Measurements from ENCODE around the gene ANO2.

ANO2 gene

DNA sequence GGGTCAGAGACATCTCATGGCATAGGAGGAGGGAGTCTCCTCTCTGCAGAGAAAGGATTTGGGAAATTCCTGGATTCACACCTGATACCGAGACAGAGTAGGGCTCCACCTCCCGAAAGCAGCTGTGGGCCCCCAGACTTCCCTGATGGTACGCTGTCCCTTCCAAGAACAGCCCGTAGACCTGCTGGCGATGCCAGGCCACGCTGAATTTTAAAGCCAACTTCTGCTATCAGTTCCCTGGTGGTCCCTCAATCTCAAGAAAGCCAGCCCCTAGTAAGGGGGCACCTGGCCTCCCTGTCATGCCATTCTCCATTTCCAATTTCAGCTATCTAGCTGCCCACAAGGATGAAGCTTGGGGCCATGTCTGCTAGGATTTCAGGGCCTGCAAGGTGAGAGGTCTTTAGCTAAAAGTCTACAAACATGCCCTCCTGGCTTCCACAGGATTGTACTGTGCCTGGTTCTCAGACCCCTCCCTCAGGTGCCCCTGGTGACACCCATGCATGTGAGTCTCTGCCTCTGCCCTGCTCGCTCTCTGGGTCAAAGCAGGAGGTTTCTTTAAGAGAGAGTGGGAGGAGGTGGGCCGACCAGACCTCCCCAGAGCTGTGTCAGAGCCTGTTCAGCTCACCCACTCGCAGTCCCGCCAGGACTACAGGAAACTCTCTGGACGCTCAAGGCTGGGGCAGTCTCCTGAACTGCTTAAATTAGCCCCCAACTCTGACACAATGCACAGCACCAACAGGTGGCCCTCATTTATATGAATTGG is 30.5 kb downstream of the ANO2 start:
- DNase-seq (ENCODE audit: low read depth, low spot score), result no peak
- in situ Hi-C loops (cut with HindIII; ENCODE audit: low sequenced_read_pairs), result no loop called here
- no peak overlapping the region for H3K4me3 ChIP-seq (ENCODE audit: low read depth, low read length)
- TF ChIP-seq, protein P1, sequence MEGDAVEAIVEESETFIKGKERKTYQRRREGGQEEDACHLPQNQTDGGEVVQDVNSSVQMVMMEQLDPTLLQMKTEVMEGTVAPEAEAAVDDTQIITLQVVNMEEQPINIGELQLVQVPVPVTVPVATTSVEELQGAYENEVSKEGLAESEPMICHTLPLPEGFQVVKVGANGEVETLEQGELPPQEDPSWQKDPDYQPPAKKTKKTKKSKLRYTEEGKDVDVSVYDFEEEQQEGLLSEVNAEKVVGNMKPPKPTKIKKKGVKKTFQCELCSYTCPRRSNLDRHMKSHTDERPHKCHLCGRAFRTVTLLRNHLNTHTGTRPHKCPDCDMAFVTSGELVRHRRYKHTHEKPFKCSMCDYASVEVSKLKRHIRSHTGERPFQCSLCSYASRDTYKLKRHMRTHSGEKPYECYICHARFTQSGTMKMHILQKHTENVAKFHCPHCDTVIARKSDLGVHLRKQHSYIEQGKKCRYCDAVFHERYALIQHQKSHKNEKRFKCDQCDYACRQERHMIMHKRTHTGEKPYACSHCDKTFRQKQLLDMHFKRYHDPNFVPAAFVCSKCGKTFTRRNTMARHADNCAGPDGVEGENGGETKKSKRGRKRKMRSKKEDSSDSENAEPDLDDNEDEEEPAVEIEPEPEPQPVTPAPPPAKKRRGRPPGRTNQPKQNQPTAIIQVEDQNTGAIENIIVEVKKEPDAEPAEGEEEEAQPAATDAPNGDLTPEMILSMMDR (IDR thresholded peaks at IDR 0.05; ENCODE audit: low read depth, low read length), result no peak

DNA sequence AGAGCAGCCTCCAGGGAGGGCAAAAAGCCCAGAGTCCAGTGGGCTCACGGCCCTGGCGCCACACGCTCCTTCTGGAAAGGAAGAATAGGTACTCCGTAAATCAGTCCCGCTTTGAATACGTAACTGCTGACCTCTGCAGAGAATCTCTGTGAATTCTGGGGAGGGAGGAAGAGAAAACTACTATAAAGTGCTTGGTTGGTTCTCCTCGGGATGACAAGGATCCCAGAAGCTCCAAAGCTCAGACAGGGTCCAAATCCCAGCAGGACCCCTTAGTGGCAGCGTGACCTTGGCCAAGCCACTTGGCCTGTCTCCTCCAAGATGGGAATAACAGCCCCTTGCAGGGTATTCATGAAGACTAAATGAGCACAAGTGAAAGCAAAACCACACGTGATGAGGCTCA is 31.7 kb downstream of the ANO2 start:
- no peak for DNase-seq (ENCODE audit: low read depth, low spot score)
- in situ Hi-C loops (cut with HindIII; ENCODE audit: low sequenced_read_pairs), result no loop called here
- TF ChIP-seq, protein P1 (IDR thresholded peaks at IDR 0.05; ENCODE audit: low read depth, low read length), result no peak
- no peak overlapping the region for H3K4me3 ChIP-seq (ENCODE audit: low read depth, low read length)

DNA sequence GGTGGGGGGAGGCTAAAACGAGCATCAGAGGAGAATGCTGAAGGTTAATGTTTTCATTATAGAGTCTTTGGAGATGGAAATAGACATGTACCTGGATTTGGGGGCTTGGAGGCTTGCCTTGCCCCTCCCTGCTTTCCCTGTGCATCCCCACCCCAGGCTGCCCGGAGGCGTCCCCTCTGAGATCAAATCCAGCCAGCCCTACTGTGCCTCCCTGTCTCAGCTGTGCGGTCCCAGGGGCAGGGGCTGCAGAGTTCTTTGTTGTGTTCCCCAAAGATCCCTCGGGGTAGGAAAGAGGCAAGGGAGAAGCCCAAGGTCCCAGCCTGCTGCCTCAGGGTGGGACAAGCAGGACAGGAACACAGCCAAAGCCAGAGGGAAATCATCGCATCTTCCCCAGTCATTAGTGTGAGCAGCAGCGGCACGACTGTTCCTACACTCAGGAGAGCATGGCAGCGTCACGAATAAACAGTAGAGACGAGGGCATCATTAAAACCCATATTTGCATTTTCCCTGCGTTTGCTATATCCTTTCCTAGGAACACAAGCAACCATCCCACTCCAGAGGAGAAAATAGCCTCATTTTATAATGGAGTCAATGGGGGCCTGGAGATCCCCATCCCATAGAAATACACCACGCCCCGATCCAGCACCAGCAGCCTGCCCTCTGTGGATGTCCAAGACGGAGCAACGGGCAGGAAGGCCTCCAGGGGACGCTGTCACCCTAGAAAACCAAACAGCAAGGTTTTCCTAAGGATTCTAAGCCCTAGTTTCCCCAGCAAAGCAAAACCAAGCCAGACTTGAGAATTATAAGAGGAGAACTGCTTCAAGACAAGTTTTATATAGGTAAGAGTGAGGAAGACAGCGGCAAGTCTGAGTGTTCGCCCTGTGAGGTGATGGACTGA is 32.4 kb downstream of the ANO2 start:
- in situ Hi-C loops (cut with HindIII; ENCODE audit: low sequenced_read_pairs), result no loop called here
- TF ChIP-seq, protein P1 (IDR thresholded peaks at IDR 0.05; ENCODE audit: low read depth, low read length), result peak; percentile 37
- H3K4me3 ChIP-seq (ENCODE audit: low read depth, low read length), result no peak overlapping the region
- no peak for DNase-seq (ENCODE audit: low read depth, low spot score)

DNA sequence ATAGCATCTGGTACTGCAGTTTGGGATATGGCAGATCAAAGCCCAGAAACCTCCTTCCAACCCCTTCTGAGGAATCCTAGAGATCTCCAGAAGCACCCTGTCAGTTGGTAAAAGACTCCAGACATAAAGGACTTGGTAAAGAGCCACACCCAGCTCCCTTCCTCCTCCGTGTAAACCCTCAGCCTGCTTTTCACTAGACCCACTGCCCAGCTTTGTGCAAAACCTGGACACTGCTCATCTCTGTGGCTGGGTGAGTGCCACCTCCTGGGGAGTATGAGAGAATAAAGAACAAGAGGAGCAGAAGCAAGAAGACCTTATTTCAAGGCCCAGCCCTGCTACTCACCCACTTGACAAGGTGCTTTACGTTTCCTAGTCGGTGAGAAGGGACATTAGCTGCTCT is 33.0 kb downstream of the ANO2 start:
- in situ Hi-C loops (cut with HindIII; ENCODE audit: low sequenced_read_pairs), result no loop called here
- no peak overlapping the region for H3K4me3 ChIP-seq (ENCODE audit: low read depth, low read length)
- TF ChIP-seq, protein P1 (IDR thresholded peaks at IDR 0.05; ENCODE audit: low read depth, low read length), result no peak
- DNase-seq (ENCODE audit: low read depth, low spot score), result no peak

DNA sequence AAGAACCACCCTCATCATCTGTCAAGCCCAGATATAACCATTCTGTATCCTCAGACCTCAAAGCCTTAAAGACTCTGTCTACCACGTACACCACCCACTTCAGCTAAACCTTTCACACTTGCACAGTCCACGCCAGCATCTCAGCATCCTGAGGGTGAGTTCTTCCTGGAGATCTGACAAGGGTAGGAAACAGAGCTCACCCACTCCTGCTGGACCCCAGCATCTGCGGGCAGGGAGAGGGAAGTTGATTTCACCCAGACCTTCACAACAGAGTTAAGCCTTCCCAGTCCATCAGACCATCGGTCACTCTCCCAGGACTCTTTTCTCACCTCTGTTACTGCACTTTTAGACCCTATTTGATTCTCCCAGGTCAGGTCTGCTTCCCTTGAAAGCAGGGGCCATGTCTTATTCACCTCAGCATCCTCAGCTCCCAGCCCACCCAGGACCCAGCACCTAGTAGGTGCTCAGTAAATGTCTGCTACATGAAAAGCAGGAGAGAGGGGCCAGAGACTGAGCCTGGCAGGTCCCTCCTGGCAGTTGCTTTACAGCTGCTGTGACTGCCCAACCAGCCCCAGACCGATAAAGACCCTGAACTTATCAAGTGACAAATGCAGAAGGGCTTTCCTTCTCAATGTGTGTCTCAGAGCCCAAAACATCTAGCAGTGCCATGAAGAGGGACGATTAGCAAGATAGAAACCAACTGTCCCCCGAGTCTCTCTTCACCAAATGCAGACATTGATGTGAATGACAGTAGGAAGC is 34.1 kb downstream of the ANO2 start:
- DNase-seq (ENCODE audit: low read depth, low spot score), result no peak
- TF ChIP-seq, protein P1 (IDR thresholded peaks at IDR 0.05; ENCODE audit: low read depth, low read length), result no peak
- H3K4me3 ChIP-seq (ENCODE audit: low read depth, low read length), result no peak overlapping the region
- in situ Hi-C loops (cut with HindIII; ENCODE audit: low sequenced_read_pairs), result no loop called here

DNA sequence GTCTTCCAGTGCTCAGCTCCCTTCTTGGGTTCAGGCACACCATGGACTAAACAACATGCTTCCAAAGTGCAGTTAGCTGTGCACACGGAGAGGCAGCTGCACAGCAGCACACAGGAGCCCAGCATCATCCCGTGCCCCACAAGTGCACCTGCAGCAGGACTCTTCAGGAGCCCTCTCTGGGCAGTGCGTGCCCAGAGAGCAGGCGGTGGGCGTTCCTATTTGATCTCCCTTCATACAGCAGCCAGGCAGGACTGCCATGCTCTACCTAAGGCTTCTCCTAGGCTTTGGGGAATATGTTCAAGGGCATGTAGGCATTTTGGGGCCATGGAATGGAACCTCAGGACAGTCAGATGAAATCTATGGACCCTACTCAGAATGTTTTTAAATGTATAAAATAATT is 35.5 kb downstream of the ANO2 start:
- TF ChIP-seq, protein P1 (IDR thresholded peaks at IDR 0.05; ENCODE audit: low read depth, low read length), result no peak
- in situ Hi-C loops (cut with HindIII; ENCODE audit: low sequenced_read_pairs), result no loop called here
- DNase-seq (ENCODE audit: low read depth, low spot score), result no peak
- no peak overlapping the region for H3K4me3 ChIP-seq (ENCODE audit: low read depth, low read length)
